Measurements from ENCODE around the gene SMIM35. TPM values are rescaled to one million over a fixed set of nuclear protein-coding genes. Genes with fewer than 3 reads are reported as not detected.

Gene SMIM35
- total RNA-seq, 4 donors from 2014 or later: not detected

DNA sequence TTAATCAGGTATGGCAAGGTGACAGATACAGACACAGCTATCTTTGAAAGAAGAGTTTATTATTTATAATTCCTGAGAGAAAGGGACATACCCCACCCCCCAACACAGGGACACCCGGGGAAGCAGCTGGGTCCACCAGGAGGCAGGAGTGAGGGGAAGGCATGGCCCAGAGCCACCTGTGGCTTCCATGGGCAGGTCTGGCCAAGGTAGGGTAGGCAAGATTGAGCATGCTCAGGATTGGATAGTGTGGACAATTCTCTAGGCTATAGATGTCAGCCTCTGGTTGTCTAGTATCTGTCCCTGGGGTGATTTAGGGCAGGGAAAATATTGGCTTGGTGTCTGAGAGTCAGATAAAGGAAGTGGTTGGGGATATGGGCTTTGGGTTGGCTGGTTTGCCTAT, 27.5 kb upstream of the SMIM35 start:
- Histone ChIP-seq H3K9me3 (no peaks in the 10 kb centered on the region), H3K4me1 (no peaks in the 10 kb centered on the region), H3K4me3 (no peak overlapping the region), H3K36me3 (no peaks in the 10 kb centered on the region), H3K27ac (no peak overlapping the region), H3K27me3 (no peaks in the 10 kb centered on the region)
- no peak for TF ChIP-seq POLR2A (IDR thresholded peaks at IDR 0.05)
- TF ChIP-seq, protein P1, sequence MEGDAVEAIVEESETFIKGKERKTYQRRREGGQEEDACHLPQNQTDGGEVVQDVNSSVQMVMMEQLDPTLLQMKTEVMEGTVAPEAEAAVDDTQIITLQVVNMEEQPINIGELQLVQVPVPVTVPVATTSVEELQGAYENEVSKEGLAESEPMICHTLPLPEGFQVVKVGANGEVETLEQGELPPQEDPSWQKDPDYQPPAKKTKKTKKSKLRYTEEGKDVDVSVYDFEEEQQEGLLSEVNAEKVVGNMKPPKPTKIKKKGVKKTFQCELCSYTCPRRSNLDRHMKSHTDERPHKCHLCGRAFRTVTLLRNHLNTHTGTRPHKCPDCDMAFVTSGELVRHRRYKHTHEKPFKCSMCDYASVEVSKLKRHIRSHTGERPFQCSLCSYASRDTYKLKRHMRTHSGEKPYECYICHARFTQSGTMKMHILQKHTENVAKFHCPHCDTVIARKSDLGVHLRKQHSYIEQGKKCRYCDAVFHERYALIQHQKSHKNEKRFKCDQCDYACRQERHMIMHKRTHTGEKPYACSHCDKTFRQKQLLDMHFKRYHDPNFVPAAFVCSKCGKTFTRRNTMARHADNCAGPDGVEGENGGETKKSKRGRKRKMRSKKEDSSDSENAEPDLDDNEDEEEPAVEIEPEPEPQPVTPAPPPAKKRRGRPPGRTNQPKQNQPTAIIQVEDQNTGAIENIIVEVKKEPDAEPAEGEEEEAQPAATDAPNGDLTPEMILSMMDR (IDR thresholded peaks at IDR 0.05): no peak
- no peak for DNase-seq
- intact Hi-C loops (cut with DNase I; ENCODE audit: low total_unique reads): no loop called here

DNA sequence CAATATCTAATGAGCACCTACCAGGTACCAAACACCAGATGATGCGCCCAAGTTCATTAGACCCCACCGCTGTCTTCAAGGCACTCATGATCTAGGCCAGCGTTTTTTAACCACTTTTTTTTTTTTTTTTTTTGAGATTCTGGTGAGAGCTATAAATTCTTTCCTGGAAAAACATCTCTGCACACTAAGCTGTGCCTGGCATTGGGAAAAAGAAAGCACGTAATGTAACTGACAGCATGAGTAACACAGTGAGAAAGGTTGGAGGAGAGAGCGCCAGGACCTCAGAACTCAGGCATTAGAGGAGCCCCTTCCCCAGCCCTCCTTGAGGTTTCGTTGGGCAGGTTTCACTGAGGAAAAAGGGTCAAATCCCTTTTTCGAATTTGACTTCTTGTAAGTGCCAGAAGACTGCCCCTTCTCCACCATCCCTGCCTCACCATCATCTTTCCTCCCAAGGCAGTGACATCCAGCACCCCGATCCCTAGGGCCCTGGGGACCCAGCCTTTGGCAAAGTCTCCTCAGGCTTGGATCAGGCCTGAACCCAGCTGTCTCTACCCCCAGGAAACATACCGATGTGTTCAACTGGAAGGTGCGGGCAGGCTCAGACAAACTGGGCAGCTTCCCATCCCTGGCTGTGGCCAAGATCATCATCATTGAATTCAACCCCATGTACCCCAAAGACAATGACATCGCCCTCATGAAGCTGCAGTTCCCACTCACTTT, 26.1 kb upstream of the SMIM35 start:
- intact Hi-C loops (cut with DNase I; ENCODE audit: low total_unique reads): no loop called here
- TF ChIP-seq POLR2A (IDR thresholded peaks at IDR 0.05): no peak
- TF ChIP-seq, protein P1 (IDR thresholded peaks at IDR 0.05): no peak
- Histone ChIP-seq H3K4me3 (no peak overlapping the region), H3K9me3 (no peaks in the 10 kb centered on the region), H3K4me1 (no peaks in the 10 kb centered on the region), H3K36me3 (no peaks in the 10 kb centered on the region), H3K27ac (no peak overlapping the region), H3K27me3 (no peaks in the 10 kb centered on the region)
- no peak for DNase-seq

DNA sequence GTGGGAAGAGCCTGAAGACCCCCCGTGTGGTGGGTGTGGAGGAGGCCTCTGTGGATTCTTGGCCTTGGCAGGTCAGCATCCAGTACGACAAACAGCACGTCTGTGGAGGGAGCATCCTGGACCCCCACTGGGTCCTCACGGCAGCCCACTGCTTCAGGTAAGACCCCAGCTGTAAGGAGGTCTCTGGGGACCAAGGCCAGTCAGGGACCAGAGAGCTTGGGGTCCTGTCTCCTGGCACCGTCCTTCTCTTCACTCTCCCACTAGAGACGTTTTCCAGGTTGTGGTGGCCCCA, 24.9 kb upstream of the SMIM35 start:
- H3K9me3 ChIP-seq: no peaks in the 10 kb centered on the region
- no peak overlapping the region for H3K4me3 ChIP-seq
- intact Hi-C loops (cut with DNase I; ENCODE audit: low total_unique reads): no loop called here
- DNase-seq: no peak
- TF ChIP-seq, protein P1 (IDR thresholded peaks at IDR 0.05): no peak
- no peak for TF ChIP-seq POLR2A (IDR thresholded peaks at IDR 0.05)
- H3K27ac ChIP-seq: no peak overlapping the region
- H3K27me3 ChIP-seq: no peaks in the 10 kb centered on the region
- no peaks in the 10 kb centered on the region for H3K4me1 ChIP-seq
- no peaks in the 10 kb centered on the region for H3K36me3 ChIP-seq

DNA sequence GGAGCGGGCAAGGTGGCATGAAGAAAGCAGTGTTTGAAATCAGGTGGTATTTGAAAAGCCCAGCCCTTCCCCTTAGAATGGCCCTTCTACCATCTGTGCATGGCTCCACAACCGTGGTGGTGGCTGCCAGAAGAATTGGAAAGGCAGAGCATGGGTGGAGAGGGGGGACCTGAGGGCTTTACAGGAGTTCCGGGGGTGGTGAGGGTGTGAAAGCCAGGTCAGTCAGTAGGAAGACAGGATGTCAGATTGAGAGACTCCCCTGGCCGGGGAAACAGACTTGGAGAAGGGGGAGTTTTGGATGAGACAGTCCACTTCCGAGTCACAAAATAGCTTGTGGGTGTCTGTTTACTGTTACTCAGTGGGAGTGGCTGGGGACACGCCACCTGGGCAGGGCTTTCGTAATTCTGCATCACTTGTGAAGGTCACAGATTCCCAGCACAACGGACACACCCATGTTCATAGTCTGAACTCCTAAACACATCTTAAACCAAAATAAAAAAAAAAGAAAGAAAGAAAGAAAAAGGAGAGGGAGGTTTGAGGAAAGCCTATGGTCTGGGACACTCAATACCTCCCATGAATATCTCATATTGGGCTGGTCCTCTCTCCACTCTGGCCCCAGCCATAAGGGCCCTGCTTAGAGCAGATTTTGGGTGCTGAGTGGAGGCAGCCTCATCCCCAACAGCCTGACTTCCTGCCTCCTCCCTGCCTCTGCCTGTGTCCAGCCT, 24.4 kb upstream of the SMIM35 start:
- no peak for DNase-seq
- TF ChIP-seq POLR2A (IDR thresholded peaks at IDR 0.05): no peak
- TF ChIP-seq, protein P1 (IDR thresholded peaks at IDR 0.05): no peak
- intact Hi-C loops (cut with DNase I; ENCODE audit: low total_unique reads): no loop called here
- Histone ChIP-seq H3K4me1 (no peaks in the 10 kb centered on the region), H3K27ac (no peak overlapping the region), H3K4me3 (no peak overlapping the region), H3K36me3 (no peaks in the 10 kb centered on the region), H3K27me3 (no peaks in the 10 kb centered on the region), H3K9me3 (no peaks in the 10 kb centered on the region)

DNA sequence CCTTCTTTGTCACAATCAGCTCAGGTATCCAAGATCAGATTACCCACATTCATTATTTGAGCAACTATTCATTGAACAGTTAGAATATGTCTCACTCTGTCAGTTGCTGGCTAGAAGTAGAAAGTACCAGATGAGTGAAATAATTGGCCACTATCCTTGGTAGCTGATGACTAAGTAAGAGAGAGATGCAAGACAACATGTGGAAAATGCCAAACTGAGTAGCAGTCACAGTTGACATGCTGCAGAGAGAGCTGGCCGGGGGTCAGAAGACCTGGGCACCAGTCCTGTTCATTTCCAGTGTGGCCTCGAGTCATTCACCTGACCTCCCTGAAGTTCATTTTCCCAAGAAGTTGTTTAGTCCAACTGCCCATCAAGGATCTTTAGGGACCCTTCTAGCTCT, 22.5 kb upstream of the SMIM35 start:
- DNase-seq: no peak
- Histone ChIP-seq H3K4me1 (no peaks in the 10 kb centered on the region), H3K36me3 (no peaks in the 10 kb centered on the region), H3K27ac (no peak overlapping the region), H3K9me3 (no peaks in the 10 kb centered on the region), H3K27me3 (no peaks in the 10 kb centered on the region), H3K4me3 (no peak overlapping the region)
- no peak for TF ChIP-seq POLR2A (IDR thresholded peaks at IDR 0.05)
- intact Hi-C loops (cut with DNase I; ENCODE audit: low total_unique reads): no loop called here
